Brain microvascular endothelial cell (primary cell): ENCODE measurements around the gene GUCY2D.

Experiments used
- DNase-seq: peaks from one replicate; pipeline ENCODE4 v3.0.0-alpha.2; 2020
- H3K27ac ChIP-seq: fragments of 250-450 bp; sonication (Bioruptor Pico); 2 replicates; pipeline ENCODE4 v1.5.1; 2020; ENCODE audit warnings: mild to moderate bottlenecking, moderate library complexity
- H3K27me3 ChIP-seq: fragments of 250-450 bp; sonication (Bioruptor Pico); replicated peaks from 2 replicates; pipeline ENCODE4 v1.5.1; 2020; ENCODE audit warnings: mild to moderate bottlenecking
- H3K36me3 ChIP-seq: fragments of 250-450 bp; sonication (Bioruptor Pico); replicated peaks from 2 replicates; pipeline ENCODE4 v1.5.1; 2020; ENCODE audit warnings: mild to moderate bottlenecking
- H3K4me3 ChIP-seq: 2 replicates; pipeline ENCODE4 v1.5.1; 2011; ENCODE audit warnings: low read depth, mild to moderate bottlenecking, control low read depth, low read length, moderate library complexity
- in situ Hi-C: cut with HindIII; loops from 2 replicates; pipeline ENCODE4 v1.10.0; 2017; ENCODE audit warnings: low sequenced_read_pairs, low pct_ligation_motif_present
- TF ChIP-seq, protein P1 (sequence below): IDR thresholded peaks from 2 replicates; pipeline ENCODE4 v1.5.1; 2011; ENCODE audit warnings: low read depth, mild to moderate bottlenecking, moderate library complexity, low read length, control low read depth, inconsistent platforms; ENCODE audit errors: missing control alignments

GUCY2D gene

DNA sequence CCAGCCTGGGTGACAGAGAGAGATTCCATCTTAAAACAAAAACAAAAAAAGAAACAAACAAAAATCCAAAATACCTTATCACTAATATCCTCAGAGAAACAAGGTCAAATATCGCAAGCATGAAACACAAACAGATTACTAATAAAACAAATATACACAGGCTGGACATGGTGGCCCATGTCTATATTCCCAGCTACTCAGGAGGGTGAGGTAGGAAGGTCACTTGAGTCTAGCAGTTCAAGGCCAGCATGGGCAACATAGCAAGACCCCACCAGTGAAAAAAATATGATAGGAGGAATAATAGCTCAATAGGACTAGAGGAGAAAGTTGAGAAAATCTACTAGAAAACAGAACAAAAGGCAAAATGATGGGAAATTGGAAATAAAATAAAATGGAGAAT lies 29.5 kb downstream of the GUCY2D start:
- DNase-seq = no peak
- Histone ChIP-seq H3K27me3 (peaks cover 2% of the 10 kb centered on the region), H3K36me3 (no peaks in the 10 kb centered on the region), H3K27ac (no peak overlapping the region), H3K4me3 (no peak overlapping the region)
- in situ Hi-C loops = no loop called here
- TF ChIP-seq, protein P1, sequence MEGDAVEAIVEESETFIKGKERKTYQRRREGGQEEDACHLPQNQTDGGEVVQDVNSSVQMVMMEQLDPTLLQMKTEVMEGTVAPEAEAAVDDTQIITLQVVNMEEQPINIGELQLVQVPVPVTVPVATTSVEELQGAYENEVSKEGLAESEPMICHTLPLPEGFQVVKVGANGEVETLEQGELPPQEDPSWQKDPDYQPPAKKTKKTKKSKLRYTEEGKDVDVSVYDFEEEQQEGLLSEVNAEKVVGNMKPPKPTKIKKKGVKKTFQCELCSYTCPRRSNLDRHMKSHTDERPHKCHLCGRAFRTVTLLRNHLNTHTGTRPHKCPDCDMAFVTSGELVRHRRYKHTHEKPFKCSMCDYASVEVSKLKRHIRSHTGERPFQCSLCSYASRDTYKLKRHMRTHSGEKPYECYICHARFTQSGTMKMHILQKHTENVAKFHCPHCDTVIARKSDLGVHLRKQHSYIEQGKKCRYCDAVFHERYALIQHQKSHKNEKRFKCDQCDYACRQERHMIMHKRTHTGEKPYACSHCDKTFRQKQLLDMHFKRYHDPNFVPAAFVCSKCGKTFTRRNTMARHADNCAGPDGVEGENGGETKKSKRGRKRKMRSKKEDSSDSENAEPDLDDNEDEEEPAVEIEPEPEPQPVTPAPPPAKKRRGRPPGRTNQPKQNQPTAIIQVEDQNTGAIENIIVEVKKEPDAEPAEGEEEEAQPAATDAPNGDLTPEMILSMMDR = no peak

- Histone ChIP-seq H3K36me3 (no peaks in the 10 kb centered on the region), H3K27me3 (peaks cover 2% of the 10 kb centered on the region), H3K4me3 (no peak overlapping the region), H3K27ac (no peak overlapping the region)
- DNase-seq = no peak
- TF ChIP-seq, protein P1 = no peak
- in situ Hi-C loops = no loop called here
Observed at GRCh38 chr17:8032442-8032841, 30.0 kb downstream of the GUCY2D start.

DNA sequence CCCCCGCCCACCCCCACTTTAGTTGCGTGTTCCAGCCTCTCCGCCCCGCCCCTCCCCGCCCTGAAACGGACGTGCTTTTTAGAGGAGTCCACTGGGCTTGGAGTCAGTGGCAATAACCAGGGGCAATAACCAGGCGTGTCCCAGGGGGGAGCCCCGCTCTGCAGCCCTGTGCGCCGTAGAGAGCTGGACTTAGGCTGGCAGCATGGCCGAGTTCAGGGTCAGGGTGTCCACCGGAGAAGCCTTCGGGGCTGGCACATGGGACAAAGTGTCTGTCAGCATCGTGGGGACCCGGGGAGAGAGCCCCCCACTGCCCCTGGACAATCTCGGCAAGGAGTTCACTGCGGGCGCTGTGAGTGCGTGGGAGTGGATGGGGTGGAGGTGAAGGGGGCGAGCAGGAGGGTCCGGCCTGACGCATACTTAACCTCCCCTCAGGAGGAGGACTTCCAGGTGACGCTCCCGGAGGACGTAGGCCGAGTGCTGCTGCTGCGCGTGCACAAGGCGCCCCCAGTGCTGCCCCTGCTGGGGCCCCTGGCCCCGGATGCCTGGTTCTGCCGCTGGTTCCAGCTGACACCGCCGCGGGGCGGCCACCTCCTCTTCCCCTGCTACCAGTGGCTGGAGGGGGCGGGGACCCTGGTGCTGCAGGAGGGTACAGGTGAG lies 36.7 kb downstream of the GUCY2D start, which contains the start of gene ALOX15B:
Gene ALOX15B, plus strand, starts transcription at position 106 of the 657 bp plus-strand sequence. Its CDS starts 97 bp downstream, at position 203.
- no peak within 1 kb of the TSS for H3K27ac ChIP-seq
- DNase-seq = no peak
- peak within 1 kb of the TSS; percentile 3 for H3K4me3 ChIP-seq
- in situ Hi-C loops = no loop called here
- TF ChIP-seq, protein P1 = no peak
- no peaks in the 10 kb centered on the region for H3K27me3 ChIP-seq
- H3K36me3 ChIP-seq = no peaks in the 10 kb centered on the region

GRCh38 chr17:8039611-8040168 lies 37.3 kb downstream of the GUCY2D start:
- TF ChIP-seq, protein P1 = no peak
- in situ Hi-C loops = no loop called here
- no peaks in the 10 kb centered on the region for H3K36me3 ChIP-seq
- no peaks in the 10 kb centered on the region for H3K27me3 ChIP-seq
- DNase-seq = no peak
- no peak overlapping the region for H3K4me3 ChIP-seq
- no peak overlapping the region for H3K27ac ChIP-seq

GRCh38 chr17:8041249-8041928 lies 39.0 kb downstream of the GUCY2D start:
- DNase-seq = peak; percentile 46
- no peak overlapping the region for H3K4me3 ChIP-seq
- no peak overlapping the region for H3K27ac ChIP-seq
- no peaks in the 10 kb centered on the region for H3K27me3 ChIP-seq
- in situ Hi-C loops = no loop called here
- TF ChIP-seq, protein P1 = peak; percentile 71
- H3K36me3 ChIP-seq = no peaks in the 10 kb centered on the region
